Measurements from ENCODE around the gene LRRC8D.
"Not testable (repeated sequence)": the region's sequence is repeated elsewhere in the genome, so short reads cannot be mapped to it uniquely, and the experiment has no call there.

LRRC8D gene

DNA sequence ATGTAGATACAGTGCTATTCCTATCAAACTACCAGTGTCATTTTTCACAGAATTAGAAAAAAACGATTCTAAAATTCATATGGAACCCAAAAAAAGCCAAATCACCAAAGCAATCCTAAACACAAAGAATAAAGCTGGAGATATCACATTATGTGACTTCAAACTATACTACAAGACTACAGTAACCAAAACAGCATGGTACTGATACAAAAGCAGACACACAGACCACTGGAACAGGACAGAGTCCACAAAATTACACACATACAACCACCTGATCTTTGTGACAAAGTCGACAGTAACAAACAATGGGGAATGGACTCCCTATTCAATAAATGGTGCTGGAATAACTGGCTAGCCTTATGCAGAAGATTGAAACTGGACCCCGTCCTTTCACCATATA lies 102.7 kb downstream of the LRRC8D start:
- no peak for DNase-seq
- no peaks in the 10 kb centered on the region for H3K4me1 ChIP-seq (ENCODE audit: control insufficient read depth, insufficient read depth, low read length, poor library complexity, severe bottlenecking)
- H3K27ac ChIP-seq (ENCODE audit: insufficient read depth, low read length, poor library complexity, severe bottlenecking): no peak overlapping the region
- no peaks in the 10 kb centered on the region for H3K27me3 ChIP-seq (replicated peaks; ENCODE audit: control insufficient read depth, insufficient read depth, low read length, poor library complexity, severe bottlenecking)
- H3K9me3 ChIP-seq (ENCODE audit: control insufficient read depth, low read length): no peaks in the 10 kb centered on the region
- H3K36me3 ChIP-seq (ENCODE audit: control insufficient read depth, insufficient read depth, low read length): no peaks in the 10 kb centered on the region
- no peak overlapping the region for H3K4me3 ChIP-seq (ENCODE audit: insufficient read depth, low read depth, low read length, poor library complexity, severe bottlenecking)

DNA sequence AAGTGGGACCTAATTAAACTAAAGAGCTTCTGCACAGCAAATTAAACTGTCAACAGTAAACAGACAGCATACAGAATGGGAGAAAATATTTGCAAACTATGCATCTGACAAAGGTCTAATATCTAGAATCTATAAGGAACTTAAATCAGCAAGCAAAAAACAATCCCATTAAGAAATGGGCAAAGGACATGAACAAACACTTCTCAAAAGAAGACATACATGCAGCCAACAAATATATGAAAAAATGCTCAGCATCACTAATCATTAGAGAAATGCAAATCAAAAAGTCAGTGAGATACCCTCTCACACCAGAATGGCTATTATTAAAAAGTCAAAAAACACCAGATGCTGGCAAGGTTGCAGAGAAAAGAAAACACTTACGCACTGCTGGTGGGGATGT lies 103.2 kb downstream of the LRRC8D start:
- H3K27ac ChIP-seq (ENCODE audit: insufficient read depth, low read length, poor library complexity, severe bottlenecking); H3K36me3 ChIP-seq (ENCODE audit: control insufficient read depth, insufficient read depth, low read length); H3K4me1 ChIP-seq (ENCODE audit: control insufficient read depth, insufficient read depth, low read length, poor library complexity, severe bottlenecking); DNase-seq; H3K9me3 ChIP-seq (ENCODE audit: control insufficient read depth, low read length); H3K4me3 ChIP-seq (ENCODE audit: insufficient read depth, low read depth, low read length, poor library complexity, severe bottlenecking); H3K27me3 ChIP-seq (replicated peaks; ENCODE audit: control insufficient read depth, insufficient read depth, low read length, poor library complexity, severe bottlenecking): not testable (repeated sequence)

GRCh38 chr1:89927049-89927448 lies 106.2 kb downstream of the LRRC8D start:
- Histone ChIP-seq H3K4me3 (ENCODE audit: insufficient read depth, low read depth, low read length, poor library complexity, severe bottlenecking) (no peak overlapping the region), H3K4me1 (ENCODE audit: control insufficient read depth, insufficient read depth, low read length, poor library complexity, severe bottlenecking) (no peaks in the 10 kb centered on the region), H3K27ac (ENCODE audit: insufficient read depth, low read length, poor library complexity, severe bottlenecking) (no peak overlapping the region), H3K9me3 (ENCODE audit: control insufficient read depth, low read length) (no peaks in the 10 kb centered on the region), H3K27me3 (replicated peaks; ENCODE audit: control insufficient read depth, insufficient read depth, low read length, poor library complexity, severe bottlenecking) (no peaks in the 10 kb centered on the region), H3K36me3 (ENCODE audit: control insufficient read depth, insufficient read depth, low read length) (no peaks in the 10 kb centered on the region)
- DNase-seq: no peak

- no peaks in the 10 kb centered on the region for H3K9me3 ChIP-seq (ENCODE audit: control insufficient read depth, low read length)
- H3K4me3 ChIP-seq (ENCODE audit: insufficient read depth, low read depth, low read length, poor library complexity, severe bottlenecking): no peak overlapping the region
- H3K4me1 ChIP-seq (ENCODE audit: control insufficient read depth, insufficient read depth, low read length, poor library complexity, severe bottlenecking): no peaks in the 10 kb centered on the region
- H3K27ac ChIP-seq (ENCODE audit: insufficient read depth, low read length, poor library complexity, severe bottlenecking): no peak overlapping the region
- H3K36me3 ChIP-seq (ENCODE audit: control insufficient read depth, insufficient read depth, low read length): no peaks in the 10 kb centered on the region
- H3K27me3 ChIP-seq (replicated peaks; ENCODE audit: control insufficient read depth, insufficient read depth, low read length, poor library complexity, severe bottlenecking): no peaks in the 10 kb centered on the region
- DNase-seq: no peak
These were observed 106.6 kb downstream of the LRRC8D start for GRCh38 chr1:89927478-89927877.

- DNase-seq: no peak
These were observed 107.7 kb downstream of the LRRC8D start for GRCh38 chr1:89928506-89928905.

DNA sequence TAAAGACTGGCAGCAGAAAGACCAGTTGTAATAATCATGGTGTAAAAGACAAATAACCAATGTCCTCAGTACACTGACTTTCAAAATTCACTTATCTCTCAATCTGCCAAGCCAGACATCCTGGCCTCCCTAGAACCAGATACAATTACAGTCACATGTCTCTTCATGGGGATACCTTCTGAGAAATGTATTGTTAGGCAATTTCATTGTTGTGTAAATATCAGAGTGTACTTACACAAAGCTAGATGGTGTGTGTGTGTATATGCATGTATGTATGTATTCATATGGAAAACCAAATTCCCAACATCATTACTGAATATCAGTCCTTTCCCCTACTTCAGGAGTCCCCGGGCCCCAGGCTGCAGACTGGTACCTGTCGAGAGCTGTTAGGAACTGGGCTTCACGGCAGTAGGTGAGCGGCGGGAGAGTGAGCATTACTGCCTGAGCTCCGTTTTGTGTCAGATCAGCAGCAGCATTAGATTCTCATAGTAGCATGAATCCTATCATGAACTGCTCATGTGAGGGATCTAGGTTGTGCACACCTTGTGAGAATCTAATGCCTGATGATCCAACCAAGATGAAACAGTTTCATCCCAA lies 108.7 kb downstream of the LRRC8D start:
- DNase-seq: no peak
- Histone ChIP-seq H3K4me1 (ENCODE audit: control insufficient read depth, insufficient read depth, low read length, poor library complexity, severe bottlenecking) (no peaks in the 10 kb centered on the region), H3K9me3 (ENCODE audit: control insufficient read depth, low read length) (no peaks in the 10 kb centered on the region), H3K27me3 (replicated peaks; ENCODE audit: control insufficient read depth, insufficient read depth, low read length, poor library complexity, severe bottlenecking) (no peaks in the 10 kb centered on the region), H3K4me3 (ENCODE audit: insufficient read depth, low read depth, low read length, poor library complexity, severe bottlenecking) (no peak overlapping the region), H3K27ac (ENCODE audit: insufficient read depth, low read length, poor library complexity, severe bottlenecking) (no peak overlapping the region), H3K36me3 (ENCODE audit: control insufficient read depth, insufficient read depth, low read length) (peaks cover 9% of the 10 kb centered on the region)

More at GRCh38 chr1:89928506-89928905, 107.7 kb downstream of the LRRC8D start:
- Histone ChIP-seq H3K27ac (ENCODE audit: insufficient read depth, low read length, poor library complexity, severe bottlenecking) (no peak overlapping the region), H3K27me3 (replicated peaks; ENCODE audit: control insufficient read depth, insufficient read depth, low read length, poor library complexity, severe bottlenecking) (no peaks in the 10 kb centered on the region), H3K4me3 (ENCODE audit: insufficient read depth, low read depth, low read length, poor library complexity, severe bottlenecking) (no peak overlapping the region), H3K9me3 (ENCODE audit: control insufficient read depth, low read length) (no peaks in the 10 kb centered on the region), H3K36me3 (ENCODE audit: control insufficient read depth, insufficient read depth, low read length) (peaks cover 6% of the 10 kb centered on the region), H3K4me1 (ENCODE audit: control insufficient read depth, insufficient read depth, low read length, poor library complexity, severe bottlenecking) (no peaks in the 10 kb centered on the region)

- no peaks in the 10 kb centered on the region for H3K27me3 ChIP-seq (replicated peaks; ENCODE audit: control insufficient read depth, insufficient read depth, low read length, poor library complexity, severe bottlenecking)
- H3K4me3 ChIP-seq (ENCODE audit: insufficient read depth, low read depth, low read length, poor library complexity, severe bottlenecking): no peak overlapping the region
- no peak overlapping the region for H3K27ac ChIP-seq (ENCODE audit: insufficient read depth, low read length, poor library complexity, severe bottlenecking)
- no peaks in the 10 kb centered on the region for H3K4me1 ChIP-seq (ENCODE audit: control insufficient read depth, insufficient read depth, low read length, poor library complexity, severe bottlenecking)
- no peak for DNase-seq
- no peaks in the 10 kb centered on the region for H3K9me3 ChIP-seq (ENCODE audit: control insufficient read depth, low read length)
- peaks cover 9% of the 10 kb centered on the region for H3K36me3 ChIP-seq (ENCODE audit: control insufficient read depth, insufficient read depth, low read length)
These were observed 109.7 kb downstream of the LRRC8D start for GRCh38 chr1:89930579-89930978.

DNA sequence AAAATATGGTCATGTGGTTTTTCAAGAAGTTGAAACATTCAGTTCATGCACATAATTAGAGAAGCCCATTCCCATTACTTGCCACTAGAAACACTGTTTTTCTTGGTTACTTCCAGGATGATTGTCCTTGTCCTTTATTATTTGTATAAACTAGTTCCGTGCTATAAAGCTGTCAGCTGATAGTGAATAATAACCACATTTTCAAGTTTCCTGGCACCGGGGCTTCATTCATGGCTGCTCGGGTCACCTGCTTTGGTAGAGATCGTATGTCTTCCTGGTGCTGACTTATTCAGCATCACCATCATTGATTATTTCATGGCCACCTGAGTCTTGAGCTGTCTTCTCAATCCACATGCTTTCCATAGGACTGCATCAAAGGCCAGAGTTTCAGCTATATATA lies 111.1 kb downstream of the LRRC8D start:
- Histone ChIP-seq H3K4me3 (ENCODE audit: insufficient read depth, low read depth, low read length, poor library complexity, severe bottlenecking) (no peak overlapping the region), H3K27ac (ENCODE audit: insufficient read depth, low read length, poor library complexity, severe bottlenecking) (no peak overlapping the region), H3K4me1 (ENCODE audit: control insufficient read depth, insufficient read depth, low read length, poor library complexity, severe bottlenecking) (no peaks in the 10 kb centered on the region), H3K27me3 (replicated peaks; ENCODE audit: control insufficient read depth, insufficient read depth, low read length, poor library complexity, severe bottlenecking) (no peaks in the 10 kb centered on the region), H3K9me3 (ENCODE audit: control insufficient read depth, low read length) (no peaks in the 10 kb centered on the region), H3K36me3 (ENCODE audit: control insufficient read depth, insufficient read depth, low read length) (peaks cover 14% of the 10 kb centered on the region)
- DNase-seq: no peak

GRCh38 chr1:89932598-89933364 lies 111.9 kb downstream of the LRRC8D start:
- Histone ChIP-seq H3K4me1 (ENCODE audit: control insufficient read depth, insufficient read depth, low read length, poor library complexity, severe bottlenecking) (no peaks in the 10 kb centered on the region), H3K27ac (ENCODE audit: insufficient read depth, low read length, poor library complexity, severe bottlenecking) (no peak overlapping the region), H3K36me3 (ENCODE audit: control insufficient read depth, insufficient read depth, low read length) (peaks cover 14% of the 10 kb centered on the region), H3K27me3 (replicated peaks; ENCODE audit: control insufficient read depth, insufficient read depth, low read length, poor library complexity, severe bottlenecking) (no peaks in the 10 kb centered on the region), H3K4me3 (ENCODE audit: insufficient read depth, low read depth, low read length, poor library complexity, severe bottlenecking) (no peak overlapping the region), H3K9me3 (ENCODE audit: control insufficient read depth, low read length) (no peaks in the 10 kb centered on the region)
- no peak for DNase-seq

- Histone ChIP-seq H3K9me3 (ENCODE audit: control insufficient read depth, low read length) (no peaks in the 10 kb centered on the region), H3K27ac (ENCODE audit: insufficient read depth, low read length, poor library complexity, severe bottlenecking) (no peak overlapping the region), H3K4me1 (ENCODE audit: control insufficient read depth, insufficient read depth, low read length, poor library complexity, severe bottlenecking) (no peaks in the 10 kb centered on the region), H3K36me3 (ENCODE audit: control insufficient read depth, insufficient read depth, low read length) (peaks cover 14% of the 10 kb centered on the region), H3K4me3 (ENCODE audit: insufficient read depth, low read depth, low read length, poor library complexity, severe bottlenecking) (no peak overlapping the region), H3K27me3 (replicated peaks; ENCODE audit: control insufficient read depth, insufficient read depth, low read length, poor library complexity, severe bottlenecking) (no peaks in the 10 kb centered on the region)
- no peak for DNase-seq
These were observed 113.6 kb downstream of the LRRC8D start for GRCh38 chr1:89934461-89934860.

Data from effector memory CD4-positive, alpha-beta T cell (primary cell).